Measurements from ENCODE around the gene PARP4.

GRCh38 chr13:24450530-24450929 lies 62.0 kb downstream of the PARP4 start:
- TF ChIP-seq CTCF (IDR thresholded peaks at IDR 0.05 in 4 of 5, conservative IDR thresholded peaks at IDR 0.05 in 1 of 5), result no peak
- TF ChIP-seq POLR2A (IDR thresholded peaks at IDR 0.05), result no peak

All from gastrocnemius medialis (tissue), 4 donors.